Measurements from ENCODE around the gene GLB1L3.
A peak's percentile ranks its signal among the peaks of the same experiment; 100 is the strongest.

GLB1L3 gene

DNA sequence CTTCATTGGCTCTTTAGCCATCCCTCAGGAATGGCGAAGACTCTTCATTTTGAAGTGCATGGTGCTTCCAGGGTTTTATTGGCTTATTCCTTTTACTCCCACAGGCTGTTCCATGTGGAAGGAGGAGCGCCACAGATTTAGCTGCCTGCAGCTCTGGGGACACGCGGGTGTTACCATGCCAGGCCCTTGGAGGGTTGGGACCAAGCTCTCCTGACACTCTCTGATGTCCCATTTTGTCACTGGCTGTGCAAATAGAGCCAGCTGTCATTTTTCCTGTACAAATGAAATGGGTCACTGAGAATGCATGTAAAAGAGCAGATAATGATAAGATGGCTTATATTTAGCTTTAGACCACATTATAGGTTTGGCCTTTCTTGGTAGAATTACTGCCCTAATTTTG lies 32.3 kb upstream of the GLB1L3 start:
- no peak for DNase-seq (ENCODE audit: low read depth)
- no peak overlapping the region for H3K4me3 ChIP-seq (ENCODE audit: low read length)
- TF ChIP-seq, protein P1, sequence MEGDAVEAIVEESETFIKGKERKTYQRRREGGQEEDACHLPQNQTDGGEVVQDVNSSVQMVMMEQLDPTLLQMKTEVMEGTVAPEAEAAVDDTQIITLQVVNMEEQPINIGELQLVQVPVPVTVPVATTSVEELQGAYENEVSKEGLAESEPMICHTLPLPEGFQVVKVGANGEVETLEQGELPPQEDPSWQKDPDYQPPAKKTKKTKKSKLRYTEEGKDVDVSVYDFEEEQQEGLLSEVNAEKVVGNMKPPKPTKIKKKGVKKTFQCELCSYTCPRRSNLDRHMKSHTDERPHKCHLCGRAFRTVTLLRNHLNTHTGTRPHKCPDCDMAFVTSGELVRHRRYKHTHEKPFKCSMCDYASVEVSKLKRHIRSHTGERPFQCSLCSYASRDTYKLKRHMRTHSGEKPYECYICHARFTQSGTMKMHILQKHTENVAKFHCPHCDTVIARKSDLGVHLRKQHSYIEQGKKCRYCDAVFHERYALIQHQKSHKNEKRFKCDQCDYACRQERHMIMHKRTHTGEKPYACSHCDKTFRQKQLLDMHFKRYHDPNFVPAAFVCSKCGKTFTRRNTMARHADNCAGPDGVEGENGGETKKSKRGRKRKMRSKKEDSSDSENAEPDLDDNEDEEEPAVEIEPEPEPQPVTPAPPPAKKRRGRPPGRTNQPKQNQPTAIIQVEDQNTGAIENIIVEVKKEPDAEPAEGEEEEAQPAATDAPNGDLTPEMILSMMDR (conservative IDR thresholded peaks at IDR 0.05; ENCODE audit: low read depth, low read length): no peak

DNA sequence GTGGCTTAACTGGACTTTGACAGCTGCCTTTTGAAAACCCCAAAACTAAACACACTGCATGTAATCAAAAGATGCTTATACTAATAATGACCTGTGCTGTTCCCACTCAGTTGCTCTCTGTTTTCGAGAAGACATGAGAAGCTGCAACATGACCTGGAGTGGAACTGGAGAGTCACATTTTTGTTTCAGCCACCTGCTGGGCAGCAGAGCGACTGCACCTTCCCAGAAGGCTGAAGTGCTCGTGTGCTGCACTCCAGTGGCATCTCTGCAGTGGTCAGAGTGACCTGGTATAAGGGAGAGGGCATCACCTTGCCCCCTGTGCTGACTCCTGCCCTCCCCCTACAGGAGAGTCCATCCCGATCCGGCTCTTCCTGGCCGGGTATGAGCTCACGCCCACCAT lies 31.6 kb upstream of the GLB1L3 start:
- TF ChIP-seq, protein P1 (conservative IDR thresholded peaks at IDR 0.05; ENCODE audit: low read depth, low read length): peak; percentile 60
- DNase-seq (ENCODE audit: low read depth): no peak
- H3K4me3 ChIP-seq (ENCODE audit: low read length): no peak overlapping the region

DNA sequence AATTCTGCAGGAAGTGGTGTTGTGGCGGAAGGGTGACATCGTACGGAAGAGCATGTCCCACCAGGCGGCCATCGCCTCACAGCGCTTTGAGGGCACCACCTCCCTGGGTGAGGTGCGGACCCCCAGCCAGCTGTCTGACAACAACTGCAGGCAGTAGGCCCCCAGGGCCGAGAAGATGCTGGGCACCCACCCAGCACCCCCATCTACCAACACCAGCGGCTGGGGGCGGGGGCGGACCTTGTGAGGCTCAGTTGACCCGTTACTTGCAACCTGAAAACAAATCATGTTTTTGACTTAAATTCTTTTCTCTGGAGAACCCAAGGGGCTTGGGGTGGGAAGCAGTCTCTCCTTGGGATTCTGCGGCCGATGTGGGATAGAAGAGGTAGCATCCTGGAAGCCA lies 30.7 kb upstream of the GLB1L3 start:
- no peak overlapping the region for H3K4me3 ChIP-seq (ENCODE audit: low read length)
- TF ChIP-seq, protein P1 (conservative IDR thresholded peaks at IDR 0.05; ENCODE audit: low read depth, low read length): no peak
- no peak for DNase-seq (ENCODE audit: low read depth)

DNA sequence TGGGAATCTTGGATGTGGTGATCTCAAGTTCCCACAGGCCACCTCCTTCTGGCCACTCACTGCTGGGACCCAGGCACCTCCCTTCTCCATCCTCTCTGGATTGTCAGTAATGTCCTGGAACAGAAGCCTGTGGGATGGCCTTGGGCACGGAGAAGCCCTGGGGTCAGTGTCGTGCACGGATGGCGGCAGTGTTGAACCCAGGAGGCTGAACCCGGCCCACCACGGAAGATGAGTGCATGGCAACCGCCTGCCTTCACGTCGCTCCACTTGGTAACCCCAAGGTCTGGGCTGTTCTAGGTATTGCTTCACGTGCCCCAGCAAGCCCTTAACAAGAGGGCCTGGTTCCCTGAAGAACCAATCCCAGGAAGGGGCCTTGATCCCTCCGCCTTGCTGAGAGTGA lies 30.1 kb upstream of the GLB1L3 start:
- TF ChIP-seq, protein P1 (conservative IDR thresholded peaks at IDR 0.05; ENCODE audit: low read depth, low read length): no peak
- H3K4me3 ChIP-seq (ENCODE audit: low read length): no peak overlapping the region
- no peak for DNase-seq (ENCODE audit: low read depth)

DNA sequence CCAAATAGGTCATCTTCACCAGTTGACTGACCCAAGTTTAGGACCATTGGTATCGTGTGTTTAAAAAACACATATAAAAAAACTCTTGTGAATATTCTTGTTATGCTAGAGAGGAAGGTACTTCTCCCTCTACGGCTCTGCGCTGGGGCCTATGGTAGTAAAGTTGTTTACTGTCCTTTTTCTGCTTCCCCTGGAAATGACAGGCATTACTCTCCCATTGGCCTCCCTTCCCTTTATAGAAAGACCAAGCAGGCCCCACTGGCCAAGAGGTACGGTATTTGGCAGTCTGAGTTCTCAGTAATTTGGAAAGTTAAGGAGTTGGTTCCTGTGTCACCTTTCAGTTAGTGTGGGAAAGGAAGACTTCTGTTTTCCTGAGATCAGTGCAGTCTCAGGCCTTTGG lies 29.5 kb upstream of the GLB1L3 start:
- TF ChIP-seq, protein P1 (conservative IDR thresholded peaks at IDR 0.05; ENCODE audit: low read depth, low read length): no peak
- no peak for DNase-seq (ENCODE audit: low read depth)
- H3K4me3 ChIP-seq (ENCODE audit: low read length): no peak overlapping the region

DNA sequence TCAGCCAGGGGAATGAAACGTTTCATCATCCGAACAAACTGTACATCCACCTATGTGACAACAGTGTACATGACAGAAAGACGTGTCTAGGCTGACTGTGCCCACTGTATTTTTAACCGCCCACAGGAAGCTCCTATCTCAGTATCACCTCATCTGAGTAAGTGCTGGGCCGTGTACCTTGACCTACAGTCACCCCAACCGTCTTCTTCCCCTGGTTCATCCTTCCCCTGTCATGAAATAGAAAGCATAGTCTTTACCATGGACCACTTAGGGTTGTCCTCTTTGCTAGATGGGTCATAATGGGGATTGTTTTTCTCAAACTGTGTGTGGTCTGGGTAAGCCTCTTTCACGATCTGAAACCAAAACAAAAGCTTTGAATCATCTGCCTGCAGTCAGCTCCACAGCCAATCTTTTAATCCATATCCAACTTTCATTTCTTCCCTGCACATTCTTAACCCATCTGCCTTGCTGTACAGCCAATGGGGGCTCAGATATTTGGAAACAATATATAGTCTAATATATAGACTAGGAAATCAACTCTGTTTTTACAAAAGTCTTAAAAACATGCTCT lies 27.2 kb upstream of the GLB1L3 start:
- DNase-seq (ENCODE audit: low read depth): no peak
- H3K4me3 ChIP-seq (ENCODE audit: low read length): no peak overlapping the region
- TF ChIP-seq, protein P1 (conservative IDR thresholded peaks at IDR 0.05; ENCODE audit: low read depth, low read length): no peak

DNA sequence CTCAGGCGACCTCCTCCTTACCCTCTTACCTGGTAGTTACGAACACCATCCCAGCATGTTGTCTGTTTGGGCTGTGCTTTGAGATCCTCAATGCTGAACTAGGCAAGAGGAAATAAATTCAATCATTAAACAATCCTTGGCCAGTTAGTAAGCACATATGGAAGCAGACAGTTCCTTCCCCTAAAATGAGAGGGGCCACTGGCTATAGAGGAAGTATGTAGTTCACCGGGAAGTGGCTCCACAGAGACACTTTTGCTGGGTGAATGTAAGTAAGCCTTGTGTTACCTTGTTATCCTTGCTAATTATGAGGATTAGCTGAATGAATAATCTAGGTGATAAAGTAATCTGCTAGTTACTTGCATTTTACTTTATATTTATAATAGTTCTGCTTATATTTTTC lies 25.9 kb upstream of the GLB1L3 start:
- no peak overlapping the region for H3K4me3 ChIP-seq (ENCODE audit: low read length)
- DNase-seq (ENCODE audit: low read depth): no peak
- TF ChIP-seq, protein P1 (conservative IDR thresholded peaks at IDR 0.05; ENCODE audit: low read depth, low read length): no peak
